ENCODE data around the gene FAM107A. TPM values are rescaled to one million over a fixed set of nuclear protein-coding genes. Genes with fewer than 3 reads are reported as not detected.

The FAM107A gene
- total RNA-seq, 1 donor from 2014 or later, result not detected

DNA sequence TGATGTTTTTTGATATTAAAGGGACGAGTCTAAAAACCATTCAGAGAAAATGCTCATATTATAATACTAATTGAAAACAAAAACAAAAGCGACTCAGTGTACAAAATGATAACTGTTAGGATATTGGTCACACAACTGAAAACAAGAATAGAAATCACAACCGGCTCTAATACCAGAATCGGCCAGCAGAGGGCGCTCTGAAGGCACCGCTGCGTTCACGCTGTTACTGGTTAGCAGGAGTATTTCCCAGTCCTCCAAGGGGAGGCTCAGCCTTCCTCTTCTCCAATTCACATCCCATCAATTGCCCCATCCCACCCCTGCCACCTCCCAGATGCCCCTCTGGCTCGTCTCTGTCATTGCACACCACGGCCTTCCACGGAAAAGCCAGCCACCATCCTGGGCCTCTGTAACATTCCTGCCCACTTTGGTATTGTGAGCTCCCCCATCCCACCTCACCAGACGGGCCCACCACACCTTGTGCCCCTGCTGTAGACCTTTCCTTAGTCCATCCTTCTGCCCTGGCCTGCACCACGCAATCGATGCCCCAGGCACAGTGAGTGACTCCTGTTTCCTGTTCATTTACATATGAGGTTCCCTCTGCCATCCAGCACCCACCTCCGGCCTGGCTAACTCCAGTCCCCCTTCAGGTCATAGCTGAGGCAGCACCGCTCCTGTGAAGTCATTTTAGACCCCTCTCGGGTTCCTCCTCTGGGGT is 8.5 kb downstream of the FAM107A start:
- peak overlapping the region; percentile 38 for H3K27ac Mint-ChIP-seq (ENCODE audit: unreplicated experiment)
- no peaks in the 10 kb centered on the region for H3K4me1 Mint-ChIP-seq (ENCODE audit: low read depth, unreplicated experiment)
- H3K36me3 Mint-ChIP-seq (ENCODE audit: unreplicated experiment), result peaks cover 4% of the 10 kb centered on the region
- H3K4me3 Mint-ChIP-seq (ENCODE audit: unreplicated experiment), result no peak overlapping the region
- peaks cover 6% of the 10 kb centered on the region for H3K9me3 Mint-ChIP-seq (ENCODE audit: unreplicated experiment)
- TF ChIP-seq CTCF (IDR thresholded peaks at IDR 0.05; ENCODE audit: partially characterized antibody, unreplicated experiment), result peak; percentile 96
- no peaks in the 10 kb centered on the region for H3K27me3 Mint-ChIP-seq (ENCODE audit: unreplicated experiment)
- DNase-seq, result peak; percentile 90

- no peak overlapping the region for H3K4me3 Mint-ChIP-seq (ENCODE audit: unreplicated experiment)
- H3K36me3 Mint-ChIP-seq (ENCODE audit: unreplicated experiment), result peaks cover 8% of the 10 kb centered on the region
- H3K9me3 Mint-ChIP-seq (ENCODE audit: unreplicated experiment), result peaks cover 4% of the 10 kb centered on the region
- no peak for TF ChIP-seq CTCF (IDR thresholded peaks at IDR 0.05; ENCODE audit: partially characterized antibody, unreplicated experiment)
- no peaks in the 10 kb centered on the region for H3K27me3 Mint-ChIP-seq (ENCODE audit: unreplicated experiment)
- no peak for DNase-seq
- peaks cover 1% of the 10 kb centered on the region for H3K4me1 Mint-ChIP-seq (ENCODE audit: low read depth, unreplicated experiment)
- no peak overlapping the region for H3K27ac Mint-ChIP-seq (ENCODE audit: unreplicated experiment)
Measured at GRCh38 chr3:58567251-58567515, 10.0 kb downstream of the FAM107A start.

GRCh38 chr3:58566398-58567250 is 10.6 kb downstream of the FAM107A start:
- H3K27me3 Mint-ChIP-seq (ENCODE audit: unreplicated experiment), result no peaks in the 10 kb centered on the region
- H3K4me3 Mint-ChIP-seq (ENCODE audit: unreplicated experiment), result no peak overlapping the region
- no peak for TF ChIP-seq CTCF (IDR thresholded peaks at IDR 0.05; ENCODE audit: partially characterized antibody, unreplicated experiment)
- H3K27ac Mint-ChIP-seq (ENCODE audit: unreplicated experiment), result no peak overlapping the region
- peaks cover 5% of the 10 kb centered on the region for H3K36me3 Mint-ChIP-seq (ENCODE audit: unreplicated experiment)
- no peak for DNase-seq
- H3K4me1 Mint-ChIP-seq (ENCODE audit: low read depth, unreplicated experiment), result peaks cover 4% of the 10 kb centered on the region
- H3K9me3 Mint-ChIP-seq (ENCODE audit: unreplicated experiment), result peaks cover 4% of the 10 kb centered on the region

DNA sequence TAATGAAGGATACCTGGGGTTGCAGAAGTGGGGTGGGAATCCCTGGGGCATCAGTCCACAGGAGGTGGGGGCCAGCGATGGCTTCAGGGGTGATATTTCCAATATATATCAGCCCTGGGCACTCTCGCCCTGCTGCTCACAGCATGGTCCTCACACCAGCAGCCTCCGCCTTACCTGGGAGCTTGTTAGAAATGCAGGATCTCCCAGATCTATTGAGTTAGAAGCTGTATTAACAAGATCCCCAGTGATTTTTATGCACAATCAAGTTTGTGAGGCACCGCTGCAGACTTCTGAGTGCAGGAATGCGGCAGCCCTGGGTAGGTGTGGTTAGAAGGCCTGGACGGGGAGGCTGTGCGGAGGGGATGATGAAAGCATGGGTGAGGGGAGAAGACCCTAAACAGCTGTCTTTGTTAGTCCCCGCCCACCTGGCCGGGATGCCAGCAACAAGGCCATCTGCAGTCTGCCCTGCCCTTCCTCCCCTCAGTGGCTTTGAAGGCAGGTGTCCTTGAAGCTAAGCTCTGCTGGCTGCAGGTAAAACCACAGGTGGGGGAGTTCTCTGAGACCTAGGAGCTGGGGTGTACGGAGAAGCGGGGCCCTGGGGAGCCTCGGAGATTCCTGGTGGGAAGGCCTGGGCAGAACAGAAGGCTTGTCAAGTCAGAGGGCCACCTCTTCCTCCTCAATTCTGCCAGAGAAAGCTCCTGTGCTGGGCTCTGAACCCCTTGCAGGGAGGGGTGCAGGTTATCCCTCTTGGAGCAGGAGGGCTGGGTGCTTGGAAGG is 11.4 kb downstream of the FAM107A start:
- no peaks in the 10 kb centered on the region for H3K27me3 Mint-ChIP-seq (ENCODE audit: unreplicated experiment)
- no peak for DNase-seq
- no peak overlapping the region for H3K27ac Mint-ChIP-seq (ENCODE audit: unreplicated experiment)
- peaks cover 5% of the 10 kb centered on the region for H3K36me3 Mint-ChIP-seq (ENCODE audit: unreplicated experiment)
- no peak overlapping the region for H3K4me3 Mint-ChIP-seq (ENCODE audit: unreplicated experiment)
- peaks cover 4% of the 10 kb centered on the region for H3K4me1 Mint-ChIP-seq (ENCODE audit: low read depth, unreplicated experiment)
- peaks cover 4% of the 10 kb centered on the region for H3K9me3 Mint-ChIP-seq (ENCODE audit: unreplicated experiment)
- no peak for TF ChIP-seq CTCF (IDR thresholded peaks at IDR 0.05; ENCODE audit: partially characterized antibody, unreplicated experiment)
